Fibroblast of lung (primary cell): ENCODE results near the gene DHX38. TPM values are rescaled to one million over a fixed set of nuclear protein-coding genes. Genes with fewer than 3 reads are reported as not detected.

Experiments
- DNase-seq, 2 donors: peaks; one replicate each; pipeline versions ENCODE4 v3.0.0 to v3.0.0-alpha.2; 2010; ENCODE audit warnings: low read depth in 2 of 2
- H2AFZ ChIP-seq: 2 replicates; pipeline ENCODE4 v1.5.1; 2012; ENCODE audit warnings: low read length, control low read depth, inconsistent platforms
- H3K27ac ChIP-seq: 2 replicates; pipeline ENCODE4 v1.5.1; 2011; ENCODE audit warnings: low read length, control low read depth; ENCODE audit not compliant: insufficient read depth
- H3K27me3 ChIP-seq: 2 replicates; pipeline ENCODE4 v1.5.1; 2011; ENCODE audit warnings: mild to moderate bottlenecking, low read length; ENCODE audit not compliant: control insufficient read depth, insufficient read depth
- H3K36me3 ChIP-seq: 2 replicates; pipeline ENCODE4 v1.5.1; 2011; ENCODE audit warnings: low read length; ENCODE audit not compliant: control insufficient read depth, insufficient read depth
- H3K4me1 ChIP-seq: 2 replicates; pipeline ENCODE4 v1.5.1; 2011; ENCODE audit warnings: low read length; ENCODE audit not compliant: control insufficient read depth, insufficient read depth; ENCODE audit errors: extremely low read depth
- H3K4me2 ChIP-seq: 2 replicates; pipeline ENCODE4 v1.5.1; 2011; ENCODE audit warnings: low read length, control low read depth; ENCODE audit not compliant: insufficient read depth; ENCODE audit errors: extremely low read depth
- H3K4me3 ChIP-seq, 4 experiments: fragments of 200-600 bp in 1 of 4; sonication (generic) in 1 of 4; replicated peaks in 1 of 4; 2 replicates each; pipeline ENCODE4 v1.5.1; 2011 to 2016; ENCODE audit warnings: low read length in 4 of 4, low read depth in 3 of 4, mild to moderate bottlenecking in 3 of 4, control low read depth in 2 of 4, inconsistent platforms in 1 of 4, mixed read lengths in 1 of 4; ENCODE audit not compliant: insufficient read depth in 1 of 4; ENCODE audit errors: control extremely low read depth in 1 of 4
- H3K79me2 ChIP-seq: 2 replicates; pipeline ENCODE4 v1.5.1; 2012; ENCODE audit warnings: mild to moderate bottlenecking, low read length, inconsistent platforms; ENCODE audit not compliant: control insufficient read depth, insufficient read depth
- H3K9ac ChIP-seq: 2 replicates; pipeline ENCODE4 v1.5.1; 2011; ENCODE audit warnings: mild to moderate bottlenecking, low read length, control low read depth; ENCODE audit not compliant: insufficient read depth
- H3K9me3 ChIP-seq: 2 replicates; pipeline ENCODE4 v1.5.1; 2012; ENCODE audit warnings: low read depth, low read length; ENCODE audit not compliant: control insufficient read depth, insufficient read depth
- H4K20me1 ChIP-seq: 2 replicates; pipeline ENCODE4 v1.5.1; 2011; ENCODE audit warnings: low read length; ENCODE audit not compliant: control insufficient read depth, insufficient read depth; ENCODE audit errors: extremely low read depth
- EZH2 ChIP-seq: IDR thresholded peaks from 2 replicates; pipeline ENCODE4 v1.5.1; 2012; ENCODE audit warnings: low read length, control low read depth, mild to moderate bottlenecking; ENCODE audit errors: missing control alignments
- polyA plus RNA-seq, 2 donors: library from polyadenylated mRNA; depleted of rRNA in 1 of 2; stranded (reverse) in 1 of 2; unstranded in 1 of 2; fragments of >200 nt; gene quantifications; 2 replicates each; pipeline ENCODE4 v1.2.1, GENCODE V29; 2011 to 2012; ENCODE audit warnings: missing spikeins in 1 of 2
- total RNA-seq: library from RNA; depleted of rRNA; stranded (reverse); fragments of >200 nt; gene quantifications from 2 replicates; pipeline ENCODE4 v1.2.1, GENCODE V29; 2014
- TF ChIP-seq, protein P1 (sequence below), 2 donors: IDR thresholded peaks in 1 of 2; conservative IDR thresholded peaks in 1 of 2; 1 replicate in 1 of 2; 2 replicates in 1 of 2; pipeline ENCODE4 v1.5.1; 2011 to 2012; ENCODE audit warnings: low read length in 2 of 2, control low read depth in 1 of 2, inconsistent platforms in 1 of 2, low read depth in 1 of 2, mild to moderate bottlenecking in 1 of 2

DHX38 gene
- total and polyA plus RNA-seq, 2 donors (not counting 1 experiment from before 2014, with no cell fraction given), result 31.4 to 80.3 TPM

DNA sequence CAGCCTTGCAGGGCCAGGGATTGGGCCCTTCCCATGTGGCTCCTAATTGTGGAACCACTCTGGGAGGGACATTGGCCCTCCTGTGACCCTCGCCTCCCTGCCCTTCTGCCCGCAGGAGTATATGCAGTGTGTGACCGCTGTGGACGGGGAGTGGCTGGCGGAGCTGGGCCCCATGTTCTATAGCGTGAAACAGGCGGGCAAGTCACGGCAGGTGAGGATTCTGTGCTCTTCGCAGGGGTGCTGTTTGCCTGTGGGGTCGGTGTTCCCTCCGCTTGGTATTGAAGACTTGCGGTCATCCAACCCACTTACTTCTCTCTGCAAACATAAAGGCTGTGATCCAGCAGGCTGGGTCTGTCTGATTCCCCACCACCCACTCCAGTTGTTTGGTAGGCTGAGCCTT, 15.7 kb downstream of the DHX38 start:
- H3K36me3 ChIP-seq, result peaks cover 33% of the 10 kb centered on the region

DNA sequence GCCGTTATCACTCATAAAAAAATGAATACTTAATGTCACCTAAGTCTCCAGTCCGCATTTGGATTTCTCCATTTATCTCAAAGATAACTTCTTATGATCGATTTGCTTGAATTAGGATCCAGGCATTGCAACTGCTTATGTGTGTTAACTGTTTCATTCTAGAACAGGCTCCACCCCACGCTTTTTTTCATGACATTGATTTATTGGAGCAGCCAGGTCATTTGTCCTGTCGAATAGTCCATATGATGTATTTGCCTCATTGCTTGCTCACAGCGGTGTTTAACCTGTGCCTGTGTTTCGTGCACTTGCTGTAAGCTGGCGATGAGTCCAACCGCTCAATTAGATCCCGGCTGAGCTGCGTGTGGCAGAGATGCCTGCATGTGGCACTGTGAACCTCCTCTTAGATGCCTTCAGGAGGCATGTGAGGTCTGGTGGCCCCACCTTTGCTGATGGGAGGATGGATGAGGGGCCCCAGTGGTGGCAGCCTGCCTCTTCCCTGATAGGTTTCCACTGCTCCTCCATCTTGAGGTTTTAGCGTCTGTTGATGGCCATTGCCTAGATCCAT, 16.4 kb downstream of the DHX38 start:
- no peak overlapping the region for H2AFZ ChIP-seq
- peaks cover 29% of the 10 kb centered on the region for H3K36me3 ChIP-seq
- H3K9ac ChIP-seq, result no peak overlapping the region
- no peak overlapping the region for H3K4me3 ChIP-seq
- H3K27me3 ChIP-seq, result no peaks in the 10 kb centered on the region
- TF ChIP-seq, protein P1, sequence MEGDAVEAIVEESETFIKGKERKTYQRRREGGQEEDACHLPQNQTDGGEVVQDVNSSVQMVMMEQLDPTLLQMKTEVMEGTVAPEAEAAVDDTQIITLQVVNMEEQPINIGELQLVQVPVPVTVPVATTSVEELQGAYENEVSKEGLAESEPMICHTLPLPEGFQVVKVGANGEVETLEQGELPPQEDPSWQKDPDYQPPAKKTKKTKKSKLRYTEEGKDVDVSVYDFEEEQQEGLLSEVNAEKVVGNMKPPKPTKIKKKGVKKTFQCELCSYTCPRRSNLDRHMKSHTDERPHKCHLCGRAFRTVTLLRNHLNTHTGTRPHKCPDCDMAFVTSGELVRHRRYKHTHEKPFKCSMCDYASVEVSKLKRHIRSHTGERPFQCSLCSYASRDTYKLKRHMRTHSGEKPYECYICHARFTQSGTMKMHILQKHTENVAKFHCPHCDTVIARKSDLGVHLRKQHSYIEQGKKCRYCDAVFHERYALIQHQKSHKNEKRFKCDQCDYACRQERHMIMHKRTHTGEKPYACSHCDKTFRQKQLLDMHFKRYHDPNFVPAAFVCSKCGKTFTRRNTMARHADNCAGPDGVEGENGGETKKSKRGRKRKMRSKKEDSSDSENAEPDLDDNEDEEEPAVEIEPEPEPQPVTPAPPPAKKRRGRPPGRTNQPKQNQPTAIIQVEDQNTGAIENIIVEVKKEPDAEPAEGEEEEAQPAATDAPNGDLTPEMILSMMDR (conservative IDR thresholded peaks at IDR 0.05 in 1 of 2, IDR thresholded peaks at IDR 0.05 in 1 of 2; ENCODE audit: low read depth in 1 of 2, low read length in 2 of 2), result no peak
- no peak for TF ChIP-seq EZH2
- H3K4me1 ChIP-seq, result no peaks in the 10 kb centered on the region
- H3K27ac ChIP-seq, result no peak overlapping the region
- no peak for DNase-seq
- H4K20me1 ChIP-seq, result no peaks in the 10 kb centered on the region
- no peak overlapping the region for H3K4me2 ChIP-seq
- no peaks in the 10 kb centered on the region for H3K79me2 ChIP-seq
- H3K9me3 ChIP-seq, result no peaks in the 10 kb centered on the region

More for the DNA sequence above, 15.7 kb downstream of the DHX38 start:
- no peak overlapping the region for H3K4me2 ChIP-seq
- no peaks in the 10 kb centered on the region for H3K27me3 ChIP-seq
- H3K27ac ChIP-seq, result no peak overlapping the region
- TF ChIP-seq, protein P1 (conservative IDR thresholded peaks at IDR 0.05 in 1 of 2, IDR thresholded peaks at IDR 0.05 in 1 of 2; ENCODE audit: low read depth in 1 of 2, low read length in 2 of 2), result no peak
- TF ChIP-seq EZH2, result no peak
- no peaks in the 10 kb centered on the region for H3K79me2 ChIP-seq
- H3K9me3 ChIP-seq, result no peaks in the 10 kb centered on the region
- no peaks in the 10 kb centered on the region for H4K20me1 ChIP-seq
- H3K4me1 ChIP-seq, result no peaks in the 10 kb centered on the region
- no peak overlapping the region for H2AFZ ChIP-seq
- no peak overlapping the region for H3K4me3 ChIP-seq
- H3K9ac ChIP-seq, result no peak overlapping the region
- DNase-seq, result no peak

DNA sequence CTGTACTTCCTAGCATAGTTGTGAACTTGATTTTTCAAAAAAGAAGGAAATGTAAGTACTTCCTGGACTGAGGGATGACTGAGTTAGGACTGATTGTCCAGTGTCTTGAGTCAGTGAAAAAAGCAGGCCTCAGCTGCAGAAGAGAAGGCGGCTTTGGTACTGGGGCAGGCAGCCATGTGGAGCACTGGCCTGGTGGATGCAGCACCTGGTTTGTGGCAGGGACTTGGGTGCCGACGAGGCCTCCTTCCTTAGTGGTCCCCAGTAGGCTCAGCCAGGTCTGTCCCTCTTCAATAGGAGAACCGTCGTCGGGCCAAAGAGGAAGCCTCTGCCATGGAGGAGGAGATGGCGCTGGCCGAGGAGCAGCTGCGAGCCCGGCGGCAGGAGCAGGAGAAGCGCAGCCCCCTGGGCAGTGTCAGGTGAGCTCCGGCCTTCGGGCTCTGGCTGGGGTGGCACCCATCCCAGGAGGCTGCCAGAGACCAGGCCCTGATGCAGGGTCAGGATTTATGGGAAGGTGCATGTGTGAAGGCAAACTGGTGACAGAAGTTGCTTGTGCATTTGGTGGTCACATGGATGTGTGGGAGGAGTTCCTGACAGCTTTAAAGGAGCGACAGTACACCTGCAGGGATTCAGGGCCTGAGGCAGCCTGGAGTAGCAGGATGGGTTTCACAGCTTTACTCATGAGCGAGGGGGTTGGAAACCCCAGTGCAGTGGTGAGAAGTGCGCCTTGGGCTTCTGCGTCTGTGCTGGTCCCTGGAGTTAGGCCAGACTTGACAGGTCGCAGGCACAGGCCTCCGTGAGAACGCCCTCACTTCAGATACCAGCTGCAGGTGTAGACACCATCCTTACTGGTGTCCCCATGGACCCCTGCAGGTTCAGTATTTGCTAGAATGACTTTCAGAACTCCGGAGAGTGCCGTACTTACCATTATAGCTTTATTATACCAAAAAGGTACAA, 17.3 kb downstream of the DHX38 start:
- no peak overlapping the region for H3K4me2 ChIP-seq
- H3K4me1 ChIP-seq, result no peaks in the 10 kb centered on the region
- H4K20me1 ChIP-seq, result no peaks in the 10 kb centered on the region
- no peak overlapping the region for H2AFZ ChIP-seq
- H3K9ac ChIP-seq, result no peak overlapping the region
- TF ChIP-seq, protein P1 (conservative IDR thresholded peaks at IDR 0.05 in 1 of 2, IDR thresholded peaks at IDR 0.05 in 1 of 2; ENCODE audit: low read depth in 1 of 2, low read length in 2 of 2), result no peak
- no peak for TF ChIP-seq EZH2
- H3K79me2 ChIP-seq, result no peaks in the 10 kb centered on the region
- no peaks in the 10 kb centered on the region for H3K27me3 ChIP-seq
- DNase-seq, result no peak
- no peaks in the 10 kb centered on the region for H3K9me3 ChIP-seq
- H3K36me3 ChIP-seq, result peaks cover 25% of the 10 kb centered on the region
- H3K4me3 ChIP-seq, result no peak overlapping the region
- H3K27ac ChIP-seq, result no peak overlapping the region
